GM23338 (cell line): ENCODE results near the gene LRRC73.

Source experiments
- CREB1 ChIP-seq: fragments of 250-450 bp; sonication (Bioruptor Pico); IDR thresholded peaks from 2 replicates; pipeline ENCODE4 v1.5.0; 2020; ENCODE audit warnings: low read depth, mild to moderate bottlenecking, moderate library complexity
- EZH2 ChIP-seq: fragments of 200-600 bp; sonication (generic); IDR thresholded peaks from one replicate; pipeline ENCODE4 v1.8.0; 2017; ENCODE audit warnings: antibody characterized with exemption, mild to moderate bottlenecking, low read depth; ENCODE audit not compliant: unreplicated experiment
- EZH2phosphoT487 ChIP-seq: fragments of 200-600 bp; sonication (generic); IDR thresholded peaks from one replicate; pipeline ENCODE4 v1.8.1; 2018; ENCODE audit warnings: antibody characterized with exemption; ENCODE audit not compliant: unreplicated experiment
- JUNB ChIP-seq: IDR thresholded peaks from one replicate; pipeline ENCODE4 v1.6.1; 2016; ENCODE audit warnings: antibody characterized with exemption; ENCODE audit not compliant: unreplicated experiment
- POLR2AphosphoS5 ChIP-seq: IDR thresholded peaks from 2 replicates; pipeline ENCODE4 v1.6.1; 2016; ENCODE audit warnings: antibody characterized with exemption, low read depth
- STAT1 ChIP-seq: IDR thresholded peaks from one replicate; pipeline ENCODE4 v1.6.1; 2016; ENCODE audit warnings: antibody characterized with exemption; ENCODE audit not compliant: unreplicated experiment
- TF ChIP-seq, protein P1 (sequence below), 2 experiments: fragments of 200-600 bp in 1 of 2; sonication (generic) in 1 of 2; conservative IDR thresholded peaks; 2 replicates each; pipeline versions ENCODE4 v1.5.1 to v1.6.1; 2016 to 2017; ENCODE audit warnings: antibody characterized with exemption in 2 of 2, low read depth in 2 of 2, mild to moderate bottlenecking in 2 of 2, moderate library complexity in 1 of 2
- TF ChIP-seq, protein P2 (sequence below): IDR thresholded peaks from 2 replicates; pipeline ENCODE4 v1.6.1; 2016; ENCODE audit warnings: antibody characterized with exemption
- TF ChIP-seq, protein P3 (sequence below): IDR thresholded peaks from one replicate; pipeline ENCODE4 v1.6.1; 2018; ENCODE audit warnings: antibody characterized with exemption; ENCODE audit not compliant: unreplicated experiment

DNA sequence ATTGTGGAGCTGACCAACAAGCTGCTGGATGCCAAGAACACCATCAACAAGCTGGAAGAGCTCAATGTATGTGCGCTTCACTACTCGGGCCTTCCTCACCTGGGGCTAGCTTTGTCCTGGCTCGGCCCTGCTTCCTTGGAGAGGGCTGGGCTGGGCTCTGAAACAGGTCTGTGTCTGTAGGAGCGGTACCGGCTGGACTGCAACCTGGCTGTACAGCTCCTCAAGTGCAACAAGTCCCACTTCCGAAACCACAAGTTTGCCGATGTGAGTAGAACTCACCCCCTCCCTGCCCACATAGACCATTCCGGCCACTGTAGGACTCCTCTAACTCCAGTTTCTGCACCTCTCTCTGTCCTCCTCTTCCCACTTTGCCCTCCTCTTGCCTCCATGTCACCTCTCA, 6.7 kb downstream of the LRRC73 start:
- TF ChIP-seq, protein P1, sequence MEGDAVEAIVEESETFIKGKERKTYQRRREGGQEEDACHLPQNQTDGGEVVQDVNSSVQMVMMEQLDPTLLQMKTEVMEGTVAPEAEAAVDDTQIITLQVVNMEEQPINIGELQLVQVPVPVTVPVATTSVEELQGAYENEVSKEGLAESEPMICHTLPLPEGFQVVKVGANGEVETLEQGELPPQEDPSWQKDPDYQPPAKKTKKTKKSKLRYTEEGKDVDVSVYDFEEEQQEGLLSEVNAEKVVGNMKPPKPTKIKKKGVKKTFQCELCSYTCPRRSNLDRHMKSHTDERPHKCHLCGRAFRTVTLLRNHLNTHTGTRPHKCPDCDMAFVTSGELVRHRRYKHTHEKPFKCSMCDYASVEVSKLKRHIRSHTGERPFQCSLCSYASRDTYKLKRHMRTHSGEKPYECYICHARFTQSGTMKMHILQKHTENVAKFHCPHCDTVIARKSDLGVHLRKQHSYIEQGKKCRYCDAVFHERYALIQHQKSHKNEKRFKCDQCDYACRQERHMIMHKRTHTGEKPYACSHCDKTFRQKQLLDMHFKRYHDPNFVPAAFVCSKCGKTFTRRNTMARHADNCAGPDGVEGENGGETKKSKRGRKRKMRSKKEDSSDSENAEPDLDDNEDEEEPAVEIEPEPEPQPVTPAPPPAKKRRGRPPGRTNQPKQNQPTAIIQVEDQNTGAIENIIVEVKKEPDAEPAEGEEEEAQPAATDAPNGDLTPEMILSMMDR (conservative IDR thresholded peaks at IDR 0.05; ENCODE audit: low read depth in 2 of 2) = no peak
- TF ChIP-seq POLR2AphosphoS5 (no peak), EZH2 (no peak), CREB1 (no peak), EZH2phosphoT487 (no peak), STAT1 (no peak), JUNB (no peak)
- TF ChIP-seq, protein P2, sequence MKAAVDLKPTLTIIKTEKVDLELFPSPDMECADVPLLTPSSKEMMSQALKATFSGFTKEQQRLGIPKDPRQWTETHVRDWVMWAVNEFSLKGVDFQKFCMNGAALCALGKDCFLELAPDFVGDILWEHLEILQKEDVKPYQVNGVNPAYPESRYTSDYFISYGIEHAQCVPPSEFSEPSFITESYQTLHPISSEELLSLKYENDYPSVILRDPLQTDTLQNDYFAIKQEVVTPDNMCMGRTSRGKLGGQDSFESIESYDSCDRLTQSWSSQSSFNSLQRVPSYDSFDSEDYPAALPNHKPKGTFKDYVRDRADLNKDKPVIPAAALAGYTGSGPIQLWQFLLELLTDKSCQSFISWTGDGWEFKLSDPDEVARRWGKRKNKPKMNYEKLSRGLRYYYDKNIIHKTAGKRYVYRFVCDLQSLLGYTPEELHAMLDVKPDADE = no peak
- TF ChIP-seq, protein P3, sequence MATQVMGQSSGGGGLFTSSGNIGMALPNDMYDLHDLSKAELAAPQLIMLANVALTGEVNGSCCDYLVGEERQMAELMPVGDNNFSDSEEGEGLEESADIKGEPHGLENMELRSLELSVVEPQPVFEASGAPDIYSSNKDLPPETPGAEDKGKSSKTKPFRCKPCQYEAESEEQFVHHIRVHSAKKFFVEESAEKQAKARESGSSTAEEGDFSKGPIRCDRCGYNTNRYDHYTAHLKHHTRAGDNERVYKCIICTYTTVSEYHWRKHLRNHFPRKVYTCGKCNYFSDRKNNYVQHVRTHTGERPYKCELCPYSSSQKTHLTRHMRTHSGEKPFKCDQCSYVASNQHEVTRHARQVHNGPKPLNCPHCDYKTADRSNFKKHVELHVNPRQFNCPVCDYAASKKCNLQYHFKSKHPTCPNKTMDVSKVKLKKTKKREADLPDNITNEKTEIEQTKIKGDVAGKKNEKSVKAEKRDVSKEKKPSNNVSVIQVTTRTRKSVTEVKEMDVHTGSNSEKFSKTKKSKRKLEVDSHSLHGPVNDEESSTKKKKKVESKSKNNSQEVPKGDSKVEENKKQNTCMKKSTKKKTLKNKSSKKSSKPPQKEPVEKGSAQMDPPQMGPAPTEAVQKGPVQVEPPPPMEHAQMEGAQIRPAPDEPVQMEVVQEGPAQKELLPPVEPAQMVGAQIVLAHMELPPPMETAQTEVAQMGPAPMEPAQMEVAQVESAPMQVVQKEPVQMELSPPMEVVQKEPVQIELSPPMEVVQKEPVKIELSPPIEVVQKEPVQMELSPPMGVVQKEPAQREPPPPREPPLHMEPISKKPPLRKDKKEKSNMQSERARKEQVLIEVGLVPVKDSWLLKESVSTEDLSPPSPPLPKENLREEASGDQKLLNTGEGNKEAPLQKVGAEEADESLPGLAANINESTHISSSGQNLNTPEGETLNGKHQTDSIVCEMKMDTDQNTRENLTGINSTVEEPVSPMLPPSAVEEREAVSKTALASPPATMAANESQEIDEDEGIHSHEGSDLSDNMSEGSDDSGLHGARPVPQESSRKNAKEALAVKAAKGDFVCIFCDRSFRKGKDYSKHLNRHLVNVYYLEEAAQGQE = no peak
